ENCODE measurements around the gene HERPUD1.
"Not testable (repeated sequence)": the region's sequence is repeated elsewhere in the genome, so short reads cannot be mapped to it uniquely, and the experiment has no call there.

Gene HERPUD1

DNA sequence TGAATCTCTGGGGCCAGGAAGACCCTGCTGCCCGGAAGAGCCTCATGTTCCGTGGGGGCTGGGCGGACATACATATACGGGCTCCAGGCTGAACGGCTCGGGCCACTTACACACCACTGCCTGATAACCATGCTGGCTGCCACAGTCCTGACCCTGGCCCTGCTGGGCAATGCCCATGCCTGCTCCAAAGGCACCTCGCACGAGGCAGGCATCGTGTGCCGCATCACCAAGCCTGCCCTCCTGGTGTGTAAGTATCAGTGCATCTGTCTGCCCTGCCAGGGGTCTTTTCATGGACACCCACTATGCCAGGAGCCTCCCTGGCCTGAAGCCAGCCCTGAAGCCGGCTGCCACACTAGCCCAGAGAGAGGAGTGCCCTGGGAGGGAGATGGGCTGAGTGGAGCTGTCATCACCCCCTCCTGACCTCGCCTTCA is 29.9 kb downstream of the HERPUD1 start, which contains the start of gene CETP:
Gene CETP, plus strand, starts transcription at position 100 of the 431 bp plus-strand sequence. Its CDS starts 30 bp downstream, at position 130.
- no peak for DNase-seq

- DNase-seq, result peak; percentile 53
These were observed 32.6 kb downstream of the HERPUD1 start for GRCh38 chr16:56964243-56965148.

- peak; percentile 36 for DNase-seq
These were observed 33.5 kb downstream of the HERPUD1 start for GRCh38 chr16:56965149-56966092.

DNA sequence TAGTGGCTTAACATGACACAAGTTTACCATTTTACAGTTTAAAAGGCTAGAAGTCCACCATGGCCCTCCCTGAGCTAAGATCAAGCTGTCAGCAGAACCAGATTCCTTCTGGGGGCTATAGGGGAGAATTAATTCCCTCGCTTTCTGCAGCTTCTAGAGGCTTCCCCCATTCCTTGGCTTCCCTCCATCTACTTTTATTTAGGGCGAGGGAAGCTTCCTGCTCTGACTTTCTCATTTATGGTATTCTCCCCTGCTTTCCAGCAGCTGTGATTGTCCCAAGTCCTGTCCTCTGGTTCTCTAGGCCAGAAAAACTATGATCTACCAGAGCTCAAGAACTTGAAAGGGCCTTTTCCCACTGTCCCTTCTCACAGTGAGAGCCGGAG is 34.1 kb downstream of the HERPUD1 start:
- no peak for DNase-seq

GRCh38 chr16:56967733-56968132 is 35.8 kb downstream of the HERPUD1 start:
- no peak for DNase-seq

DNA sequence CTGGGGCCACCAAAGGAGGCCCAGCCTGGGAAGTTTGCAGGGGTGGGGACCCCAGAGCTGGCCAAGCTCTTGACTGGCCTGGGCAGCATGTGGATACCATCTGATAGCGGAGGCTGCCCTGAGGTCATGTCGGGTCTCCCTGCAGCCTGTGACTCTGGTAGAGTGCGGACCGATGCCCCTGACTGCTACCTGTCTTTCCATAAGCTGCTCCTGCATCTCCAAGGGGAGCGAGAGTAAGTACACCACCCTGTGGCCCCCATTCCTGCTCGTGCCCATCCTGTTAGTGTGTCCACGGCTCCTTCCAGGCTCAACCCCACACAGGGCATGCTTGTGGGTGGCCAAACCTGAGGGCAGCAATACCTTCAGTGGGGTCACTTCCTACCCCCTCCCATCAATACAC is 37.8 kb downstream of the HERPUD1 start:
- no peak for DNase-seq

DNA sequence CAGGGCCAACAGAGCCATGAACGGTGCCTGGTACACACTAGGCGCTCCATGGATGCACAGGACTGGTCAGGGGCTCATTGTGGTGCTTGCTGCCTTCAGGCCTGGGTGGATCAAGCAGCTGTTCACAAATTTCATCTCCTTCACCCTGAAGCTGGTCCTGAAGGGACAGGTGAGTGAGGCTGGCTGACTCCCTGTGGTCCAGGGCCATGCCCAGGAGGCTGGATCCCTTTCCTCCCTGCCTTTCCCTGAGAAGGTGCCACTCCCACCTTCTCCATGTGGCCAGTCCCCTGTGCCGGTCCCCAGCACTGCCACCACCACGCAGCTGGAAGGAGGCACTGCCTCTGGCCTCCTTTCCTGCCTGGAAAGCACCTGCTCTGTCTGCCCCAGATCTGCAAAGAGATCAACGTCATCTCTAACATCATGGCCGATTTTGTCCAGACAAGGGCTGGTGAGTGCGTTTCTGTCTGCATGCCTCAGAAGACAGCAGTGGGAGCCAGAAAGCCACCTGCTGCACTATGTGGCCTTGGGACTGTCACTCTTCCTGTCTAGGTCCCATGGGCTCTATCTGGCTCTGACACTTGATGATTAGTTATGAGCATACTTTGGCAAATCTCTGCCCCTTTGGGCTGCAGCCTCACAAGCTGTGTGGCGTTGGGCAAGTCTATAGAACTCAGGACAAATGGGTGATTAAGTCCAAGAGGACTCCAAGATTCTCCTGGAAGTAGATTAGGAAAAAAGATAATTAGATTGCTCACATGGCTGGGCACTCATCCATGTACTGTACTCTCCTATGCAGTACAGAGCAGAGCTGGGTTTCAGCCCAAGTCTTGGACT is 39.2 kb downstream of the HERPUD1 start:
- DNase-seq, result no peak

DNA sequence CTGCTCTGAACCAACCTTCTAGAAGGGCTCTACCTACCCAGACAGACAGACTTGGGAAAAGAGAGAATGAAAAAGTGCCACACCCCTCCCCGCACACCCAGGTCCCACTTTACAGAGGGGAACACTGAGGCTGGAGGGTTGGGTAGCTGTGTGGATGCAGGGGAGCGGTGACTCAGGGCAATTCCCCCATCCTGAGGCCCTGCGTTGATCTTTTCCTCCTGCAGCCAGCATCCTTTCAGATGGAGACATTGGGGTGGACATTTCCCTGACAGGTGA is 39.8 kb downstream of the HERPUD1 start:
- DNase-seq, result no peak

DNA sequence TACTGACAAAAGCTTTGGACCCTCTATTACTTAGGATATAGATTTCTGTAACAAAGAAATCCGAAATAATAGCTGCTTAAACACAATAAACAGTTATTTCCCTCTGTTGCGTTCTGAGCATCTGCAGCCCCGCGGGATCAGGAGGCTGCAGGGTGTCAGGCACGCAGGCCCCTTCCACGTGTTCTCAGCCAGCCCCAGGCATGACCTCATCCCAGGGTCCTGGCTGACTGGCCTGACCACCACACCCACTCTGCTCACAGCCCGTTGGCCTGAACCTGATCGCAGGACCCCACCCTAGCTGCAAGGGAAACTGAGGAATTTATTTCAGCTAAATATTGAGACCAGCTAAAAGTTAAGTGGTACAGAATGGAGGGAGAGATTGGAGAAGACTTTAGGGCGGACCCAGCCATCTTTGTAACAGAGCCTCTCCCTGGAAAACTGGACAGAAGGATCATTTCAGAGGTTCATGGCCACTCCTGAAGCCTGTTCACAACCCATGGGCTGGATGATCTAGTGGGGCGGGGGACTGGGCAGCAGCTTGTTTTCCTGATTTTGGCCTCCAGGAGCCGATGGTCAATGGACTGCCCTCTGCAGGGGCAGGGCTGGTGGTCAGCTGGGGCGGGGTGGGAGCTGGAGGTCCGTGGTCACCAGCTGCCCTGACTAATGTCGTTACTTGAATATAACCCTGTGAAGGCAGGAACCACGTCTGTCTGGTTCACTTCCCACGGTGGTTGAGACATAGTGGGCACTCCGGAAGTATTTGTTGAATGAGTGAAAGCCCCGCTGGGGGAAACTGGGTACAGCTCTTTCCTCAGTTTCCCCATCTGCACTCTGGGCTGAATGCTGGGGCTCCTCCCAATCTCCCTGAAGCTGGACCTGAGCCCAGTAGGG is 40.7 kb downstream of the HERPUD1 start:
- DNase-seq, result no peak

- DNase-seq, result no peak
These were observed 41.4 kb downstream of the HERPUD1 start for GRCh38 chr16:56973294-56973689.

DNA sequence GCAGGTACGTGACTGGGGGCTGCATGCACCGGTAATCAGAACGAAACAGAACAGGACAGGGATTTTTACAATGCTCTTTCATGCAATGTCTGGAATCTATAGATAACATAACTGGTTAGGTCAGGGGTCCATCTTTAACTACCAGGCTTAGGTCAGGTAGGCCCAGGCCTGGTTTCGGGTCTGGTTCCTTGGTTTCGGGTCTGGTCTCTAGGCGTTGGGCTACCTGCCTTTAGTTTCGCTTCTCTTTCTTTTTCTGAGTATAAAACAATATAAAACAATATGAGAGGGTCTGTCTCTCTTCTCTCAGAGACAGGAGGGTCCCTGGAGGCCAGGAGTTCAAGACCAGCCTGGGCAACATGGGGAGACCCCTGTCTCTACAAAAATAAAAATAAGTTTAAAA is 42.0 kb downstream of the HERPUD1 start:
- not testable (repeated sequence) for DNase-seq

DNA sequence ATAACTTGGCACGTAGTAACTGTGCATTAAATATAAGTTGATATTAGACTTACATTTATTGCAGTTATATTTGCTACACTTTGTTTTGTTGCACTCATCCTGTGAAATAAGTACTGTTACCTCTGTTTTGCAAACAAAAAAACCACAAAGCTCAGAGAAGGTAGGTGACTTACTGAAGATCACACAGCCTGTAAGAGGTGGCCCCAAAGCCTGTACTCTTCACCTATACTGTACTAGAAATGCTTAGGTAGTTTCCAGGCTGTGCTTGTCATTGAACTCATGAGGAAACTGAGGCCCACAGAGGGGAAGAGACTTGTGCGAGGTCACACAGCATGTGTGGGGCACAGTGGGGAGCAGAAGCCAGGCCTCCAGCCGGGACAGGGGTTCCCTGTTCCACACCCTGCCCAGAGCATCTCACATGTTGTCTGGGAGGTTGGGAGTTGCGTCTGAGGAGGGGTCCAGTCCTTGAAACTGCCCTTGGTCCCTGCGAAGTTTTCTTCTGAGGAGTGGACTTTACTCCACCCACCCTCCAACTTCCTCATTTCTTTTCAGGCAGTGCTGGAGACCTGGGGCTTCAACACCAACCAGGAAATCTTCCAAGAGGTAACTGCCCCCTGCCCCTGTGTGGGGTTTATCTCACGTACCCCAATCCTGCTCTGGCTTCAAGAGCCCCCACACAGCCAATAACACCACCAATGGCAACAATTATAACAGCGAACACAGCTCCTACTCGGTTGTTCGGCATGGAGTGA is 42.8 kb downstream of the HERPUD1 start:
- DNase-seq, result no peak

GRCh38 chr16:56975714-56976113 is 43.8 kb downstream of the HERPUD1 start:
- no peak for DNase-seq

- DNase-seq, result no peak
These were observed 45.3 kb downstream of the HERPUD1 start for GRCh38 chr16:56977216-56977615.

DNA sequence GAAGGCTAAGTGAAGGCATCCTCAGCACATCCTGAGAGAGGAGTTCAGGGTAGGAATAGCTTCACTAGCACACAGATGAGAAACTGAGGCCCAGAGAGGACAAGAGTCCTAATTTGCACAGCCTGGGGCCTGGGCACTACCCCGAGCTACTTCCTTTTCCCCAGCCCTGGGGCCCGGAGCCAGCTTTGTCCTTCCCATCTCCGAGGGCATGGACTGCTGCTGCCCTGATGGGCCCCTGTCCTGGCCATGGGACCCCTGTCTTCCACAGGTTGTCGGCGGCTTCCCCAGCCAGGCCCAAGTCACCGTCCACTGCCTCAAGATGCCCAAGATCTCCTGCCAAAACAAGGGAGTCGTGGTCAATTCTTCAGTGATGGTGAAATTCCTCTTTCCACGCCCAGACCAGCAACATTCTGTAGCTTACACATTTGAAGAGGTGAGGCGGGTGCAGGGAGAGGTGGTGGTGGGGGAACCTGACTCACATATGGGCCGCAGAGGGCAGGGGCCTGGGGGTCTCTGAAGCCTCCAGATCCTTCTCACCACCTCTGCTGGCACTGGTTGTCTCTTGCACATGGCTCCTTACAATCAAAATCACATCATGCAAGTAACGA is 46.0 kb downstream of the HERPUD1 start:
- no peak for DNase-seq

DNA sequence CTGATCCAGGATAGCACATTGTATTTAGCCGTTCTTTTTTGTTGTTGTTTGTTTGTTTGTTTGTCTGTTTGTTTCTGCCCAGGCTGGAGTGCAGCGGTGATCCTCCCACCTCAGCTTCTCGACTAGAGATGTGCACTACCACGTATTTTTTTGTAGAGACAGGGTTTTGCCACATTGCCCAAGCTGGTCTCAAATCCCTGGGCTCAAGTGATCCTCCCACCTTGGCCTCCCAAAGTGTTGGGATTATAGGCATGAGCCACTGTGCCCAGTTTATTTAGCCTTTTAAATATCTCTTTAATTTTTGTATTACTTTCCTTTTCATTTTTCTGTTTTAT is 48.2 kb downstream of the HERPUD1 start:
- DNase-seq, result no peak

DNA sequence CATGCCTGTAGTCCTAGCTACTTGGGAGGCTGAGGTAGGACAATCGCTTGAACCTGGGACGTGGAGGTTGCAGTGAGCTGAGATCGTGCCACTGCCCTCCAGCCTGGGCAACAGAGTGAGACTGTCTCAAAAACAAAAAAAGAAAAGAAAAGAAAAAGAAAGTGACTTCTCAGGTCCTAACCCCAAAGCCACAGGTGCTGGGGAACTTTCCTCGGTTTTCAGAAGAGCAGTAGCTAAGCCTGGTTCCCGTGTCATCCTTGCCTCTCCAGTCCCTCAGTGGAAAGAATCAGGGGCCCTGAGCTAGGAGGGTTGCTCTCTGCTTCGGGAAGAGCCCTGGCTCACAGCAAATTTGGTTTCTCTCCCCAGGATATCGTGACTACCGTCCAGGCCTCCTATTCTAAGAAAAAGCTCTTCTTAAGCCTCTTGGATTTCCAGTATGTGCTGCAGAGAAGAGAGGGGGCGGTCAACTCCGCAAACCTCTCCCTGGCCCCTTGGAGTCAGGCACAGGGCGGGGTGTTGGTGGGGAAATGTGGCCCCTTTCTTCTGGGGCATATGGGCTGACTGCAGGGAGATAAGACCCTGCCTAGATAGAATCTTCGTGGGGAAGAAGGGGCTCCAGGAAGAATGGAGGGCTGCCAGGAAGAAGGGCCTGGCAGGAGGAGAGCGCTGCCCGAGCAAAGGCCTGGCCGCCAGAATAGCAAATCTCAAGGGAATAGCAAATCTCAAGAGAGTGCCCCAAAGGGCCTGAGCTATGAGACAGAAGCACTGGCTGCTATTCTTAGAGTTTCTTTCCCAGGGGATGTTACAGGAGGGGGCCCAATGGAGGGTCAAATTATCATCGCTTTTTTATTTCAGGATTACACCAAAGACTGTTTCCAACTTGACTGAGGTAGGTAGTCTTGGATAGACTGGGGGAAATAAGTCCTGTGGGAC is 49.1 kb downstream of the HERPUD1 start:
- DNase-seq, result no peak

GRCh38 chr16:56981729-56982271 is 49.9 kb downstream of the HERPUD1 start:
- no peak for DNase-seq

- DNase-seq, result no peak
These were observed 50.8 kb downstream of the HERPUD1 start for GRCh38 chr16:56982695-56983094.

Data from GF-D8 (cell line).